Choroid plexus epithelial cell (primary cell): ENCODE measurements around the gene CSNK2A1.

Source experiments
- DNase-seq: peaks from one replicate; pipeline ENCODE4 v3.0.0-alpha.2; 2010; ENCODE audit warnings: low read depth
- H3K4me3 ChIP-seq: 2 replicates; pipeline ENCODE4 v1.5.1; 2011; ENCODE audit warnings: low read depth, mild to moderate bottlenecking, control low read depth, low read length, moderate library complexity
- TF ChIP-seq, protein P1 (sequence below): conservative IDR thresholded peaks from 2 replicates; pipeline ENCODE4 v1.5.1; 2011; ENCODE audit warnings: low read depth, mild to moderate bottlenecking, control low read depth, inconsistent platforms, low read length, moderate library complexity

The CSNK2A1 gene

DNA sequence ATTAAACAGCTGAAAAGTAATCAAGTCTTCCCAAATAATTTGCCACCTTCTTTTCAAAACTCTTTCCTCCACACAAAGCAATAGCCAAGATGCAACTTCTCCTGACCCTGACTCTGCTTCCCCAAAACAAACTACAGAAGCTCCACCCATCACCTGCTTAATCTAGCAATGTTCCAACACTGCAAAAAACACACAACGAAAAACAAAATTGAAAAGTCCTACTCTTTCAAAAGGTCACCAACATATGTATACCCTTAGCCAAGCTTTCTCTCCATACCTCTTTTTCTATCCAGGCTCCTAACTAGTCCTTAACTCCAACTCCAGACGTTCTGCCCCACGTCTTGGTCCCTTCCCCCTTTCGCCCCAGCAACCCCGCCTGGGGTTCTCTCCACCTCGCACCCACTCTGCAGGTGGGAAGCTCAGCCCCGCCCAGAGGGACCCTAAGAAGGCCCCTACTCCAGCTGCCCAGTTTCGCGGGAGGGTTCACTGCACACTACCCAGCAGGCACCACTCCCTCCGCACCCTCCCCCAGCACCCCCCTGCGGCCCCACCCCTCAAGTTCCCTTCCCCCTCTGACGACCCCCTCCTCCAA lies 717 bp downstream of the CSNK2A1 start:
- H3K4me3 ChIP-seq, result peak overlapping the region; percentile 99
- TF ChIP-seq, protein P1, sequence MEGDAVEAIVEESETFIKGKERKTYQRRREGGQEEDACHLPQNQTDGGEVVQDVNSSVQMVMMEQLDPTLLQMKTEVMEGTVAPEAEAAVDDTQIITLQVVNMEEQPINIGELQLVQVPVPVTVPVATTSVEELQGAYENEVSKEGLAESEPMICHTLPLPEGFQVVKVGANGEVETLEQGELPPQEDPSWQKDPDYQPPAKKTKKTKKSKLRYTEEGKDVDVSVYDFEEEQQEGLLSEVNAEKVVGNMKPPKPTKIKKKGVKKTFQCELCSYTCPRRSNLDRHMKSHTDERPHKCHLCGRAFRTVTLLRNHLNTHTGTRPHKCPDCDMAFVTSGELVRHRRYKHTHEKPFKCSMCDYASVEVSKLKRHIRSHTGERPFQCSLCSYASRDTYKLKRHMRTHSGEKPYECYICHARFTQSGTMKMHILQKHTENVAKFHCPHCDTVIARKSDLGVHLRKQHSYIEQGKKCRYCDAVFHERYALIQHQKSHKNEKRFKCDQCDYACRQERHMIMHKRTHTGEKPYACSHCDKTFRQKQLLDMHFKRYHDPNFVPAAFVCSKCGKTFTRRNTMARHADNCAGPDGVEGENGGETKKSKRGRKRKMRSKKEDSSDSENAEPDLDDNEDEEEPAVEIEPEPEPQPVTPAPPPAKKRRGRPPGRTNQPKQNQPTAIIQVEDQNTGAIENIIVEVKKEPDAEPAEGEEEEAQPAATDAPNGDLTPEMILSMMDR, result no peak
- no peak for DNase-seq

DNA sequence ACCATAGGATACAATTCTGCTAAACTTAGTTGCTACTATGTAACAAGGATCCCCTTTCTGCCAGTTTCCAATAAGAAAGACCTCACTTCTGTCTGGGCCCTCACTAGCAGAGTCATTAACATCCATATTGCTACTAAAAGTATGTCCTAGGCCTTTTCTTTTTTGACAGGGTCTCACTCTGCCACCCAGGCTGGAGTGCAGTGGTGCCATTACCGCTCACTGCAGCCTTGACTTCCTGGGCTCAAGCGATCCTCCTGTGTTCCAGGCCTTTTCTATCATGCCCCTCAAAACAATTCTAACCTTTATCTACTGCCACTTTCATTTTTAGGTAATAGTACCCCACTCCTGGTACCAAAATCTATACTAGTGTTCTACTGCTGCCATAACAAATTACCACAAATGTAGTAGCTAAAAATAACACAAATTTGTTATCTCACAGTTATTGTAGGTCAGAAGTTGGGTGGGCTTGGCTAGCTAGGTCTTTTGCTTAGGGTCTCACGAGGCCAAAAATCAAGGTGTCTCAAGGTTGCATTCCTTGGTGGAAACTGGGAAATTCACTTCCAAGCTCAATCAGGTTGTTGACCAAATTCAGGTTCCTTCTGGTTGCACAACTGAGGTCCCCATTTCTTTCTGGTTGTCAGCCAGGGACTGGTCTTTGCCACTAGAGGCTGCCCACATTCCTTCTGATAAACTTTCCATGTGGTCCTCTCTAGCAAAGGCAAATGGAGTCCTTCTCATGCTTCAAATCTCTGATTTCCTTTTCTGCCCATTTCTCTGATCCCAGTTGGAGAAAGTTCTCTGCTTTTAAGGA lies 3.0 kb downstream of the CSNK2A1 start:
- no peak overlapping the region for H3K4me3 ChIP-seq
- TF ChIP-seq, protein P1, result no peak
- DNase-seq, result no peak

DNA sequence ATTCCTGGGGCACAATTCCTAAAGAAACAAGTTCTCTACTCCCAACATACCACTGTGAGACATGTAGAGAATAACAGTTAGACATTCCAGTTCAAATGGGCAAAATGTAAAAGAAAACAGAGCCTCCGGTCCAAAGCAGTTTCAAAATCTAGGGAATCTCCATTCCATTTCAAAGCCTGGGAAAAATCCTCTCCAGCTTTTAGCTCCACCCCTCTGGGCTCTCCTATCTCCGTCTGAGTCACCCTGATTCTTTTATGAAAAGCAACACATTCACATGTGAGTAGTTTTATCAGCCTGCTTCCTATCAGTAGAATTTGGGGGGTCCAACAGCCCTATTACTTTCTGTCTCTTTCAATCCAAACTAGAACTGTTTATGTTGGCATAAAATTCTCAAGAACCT lies 3.7 kb downstream of the CSNK2A1 start:
- peak; percentile 72 for DNase-seq
- TF ChIP-seq, protein P1, result no peak
- H3K4me3 ChIP-seq, result no peak overlapping the region

DNA sequence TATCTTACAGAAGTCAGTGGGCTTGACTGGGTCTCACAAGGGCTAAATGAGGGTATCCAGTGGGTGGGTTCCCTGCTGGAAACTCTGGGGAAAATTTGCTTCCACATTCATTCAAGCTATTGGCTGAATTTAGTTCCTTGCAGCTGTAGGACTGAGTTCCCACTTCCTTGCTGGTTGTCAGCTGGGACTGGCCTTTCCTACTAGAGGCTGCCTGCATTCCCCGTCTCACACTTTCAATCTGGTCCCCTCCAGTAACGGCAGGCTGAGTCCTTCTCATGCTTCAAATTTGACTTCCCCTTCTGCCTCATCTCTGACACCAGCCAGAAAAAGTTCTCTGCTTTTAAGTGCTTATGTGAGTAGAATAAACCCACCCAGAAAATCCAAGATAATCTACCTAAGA lies 4.4 kb downstream of the CSNK2A1 start:
- no peak overlapping the region for H3K4me3 ChIP-seq
- DNase-seq, result no peak
- TF ChIP-seq, protein P1, result no peak

DNA sequence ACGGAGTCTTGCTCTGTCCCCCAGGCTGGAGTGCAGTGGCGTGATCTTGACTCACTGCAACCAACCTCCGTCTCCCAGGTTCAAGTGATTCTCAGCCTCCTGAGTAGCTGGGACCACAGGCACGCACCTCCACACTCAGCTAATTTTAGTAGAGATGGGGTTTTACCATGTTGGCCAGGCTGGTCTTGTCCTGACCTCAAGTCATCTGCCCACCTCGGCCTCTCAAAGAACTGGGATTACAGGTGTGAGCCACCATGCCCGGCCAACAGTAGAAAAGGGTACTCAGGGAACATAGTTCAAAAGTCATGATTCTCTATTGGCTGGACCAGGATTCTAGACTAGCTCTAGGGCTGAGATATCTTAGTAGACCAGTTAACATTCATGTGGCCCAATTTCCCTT lies 5.6 kb downstream of the CSNK2A1 start:
- no peak overlapping the region for H3K4me3 ChIP-seq
- TF ChIP-seq, protein P1, result no peak
- no peak for DNase-seq

DNA sequence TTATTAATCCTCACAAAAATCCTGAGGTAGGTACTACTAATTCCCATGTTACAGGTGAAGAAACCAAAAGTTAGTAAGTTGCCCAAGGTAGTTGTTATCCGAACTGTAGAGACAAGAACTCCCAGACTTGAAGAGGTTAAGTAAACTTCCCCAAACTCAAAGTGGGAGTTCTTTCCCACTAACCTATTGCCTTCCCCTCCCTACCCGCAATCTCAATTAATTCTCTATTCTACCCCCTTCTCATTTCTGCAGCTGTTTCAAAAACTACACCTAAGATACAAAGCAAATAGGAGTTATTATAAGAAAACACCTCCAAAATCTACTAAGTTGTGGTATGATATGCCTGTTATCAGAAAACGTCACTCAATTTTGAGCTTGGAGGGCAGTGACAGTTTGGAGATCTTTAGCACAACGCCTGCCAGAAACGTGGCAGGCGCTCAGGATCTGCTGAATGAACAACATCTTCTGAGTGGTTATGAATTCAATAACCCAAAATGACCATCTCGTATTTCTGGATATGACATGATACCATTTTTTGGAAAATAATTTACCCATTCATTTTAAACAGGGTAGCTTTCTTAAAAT lies 7.1 kb downstream of the CSNK2A1 start:
- H3K4me3 ChIP-seq, result no peak overlapping the region
- TF ChIP-seq, protein P1, result no peak
- DNase-seq, result no peak

DNA sequence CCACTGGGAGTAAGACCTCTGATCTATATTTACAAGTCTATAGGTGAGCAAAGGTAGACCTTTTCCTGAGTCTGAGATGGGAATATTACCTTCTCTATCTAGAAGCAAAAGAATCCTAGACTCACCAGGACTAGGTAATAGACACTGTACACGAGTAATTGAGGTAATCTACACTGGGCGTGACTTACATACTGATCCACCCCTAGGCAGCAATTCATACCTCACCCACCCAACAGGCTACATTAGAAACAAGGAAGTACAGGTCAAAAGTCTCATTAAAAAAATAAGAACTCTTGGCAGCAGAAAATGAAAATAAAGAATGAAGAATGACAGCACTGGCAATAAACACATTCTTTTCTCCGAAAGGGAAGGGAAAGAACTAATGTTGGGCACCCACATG lies 7.6 kb downstream of the CSNK2A1 start:
- peak; percentile 74 for DNase-seq
- TF ChIP-seq, protein P1, result no peak
- no peak overlapping the region for H3K4me3 ChIP-seq
